Keratinocyte (primary cell): ENCODE results near the gene CD34. TPM values are rescaled to one million over a fixed set of nuclear protein-coding genes. Genes with fewer than 3 reads are reported as not detected.

Experiments
- DNase-seq: peaks from one replicate; pipeline ENCODE4 v3.0.0-alpha.2; 2011; ENCODE audit warnings: low read depth, missing footprints, low spot score
- FAIRE-seq: peaks from 2 replicates; lab custom pipeline; 2011; peaks lifted over from hg19 to GRCh38; lab: Jason Lieb, UNC
- H2AFZ ChIP-seq: 2 replicates; pipeline ENCODE4 v1.6.0; 2012; ENCODE audit warnings: low read length, control low read depth, inconsistent platforms; ENCODE audit not compliant: control insufficient read depth
- H3K27ac ChIP-seq: 2 replicates; pipeline ENCODE4 v1.5.1; 2011; ENCODE audit warnings: low read length; ENCODE audit not compliant: control insufficient read depth, insufficient read depth
- H3K27me3 ChIP-seq: 3 replicates; pipeline ENCODE4 v1.6.0; 2011; ENCODE audit warnings: low read length; ENCODE audit not compliant: control insufficient read depth, insufficient read depth; ENCODE audit errors: extremely low read depth
- H3K36me3 ChIP-seq, 2 experiments: 2 replicates in 1 of 2; 3 replicates in 1 of 2; pipeline ENCODE4 v1.5.1; 2011; ENCODE audit warnings: low read length in 2 of 2, mild to moderate bottlenecking in 1 of 2; ENCODE audit not compliant: control insufficient read depth in 2 of 2, insufficient read depth in 2 of 2; ENCODE audit errors: extremely low read depth in 1 of 2
- H3K4me1 ChIP-seq: 3 replicates; pipeline ENCODE4 v1.5.1; 2011; ENCODE audit warnings: low read length; ENCODE audit not compliant: control insufficient read depth, insufficient read depth; ENCODE audit errors: extremely low read depth
- H3K4me2 ChIP-seq: 3 replicates; pipeline ENCODE4 v1.6.0; 2011; ENCODE audit warnings: low read depth, low read length; ENCODE audit not compliant: control insufficient read depth, insufficient read depth; ENCODE audit errors: extremely low read depth
- H3K4me3 ChIP-seq, 3 experiments: fragments of 200-600 bp in 1 of 3; sonication (generic) in 1 of 3; 2 replicates in 2 of 3; 3 replicates in 1 of 3; pipeline ENCODE4 v1.5.1; 2011 to 2016; ENCODE audit warnings: low read length in 3 of 3, mild to moderate bottlenecking in 3 of 3, control low read depth in 2 of 3, inconsistent platforms in 1 of 3, low read depth in 1 of 3, mixed read lengths in 1 of 3, mixed run types in 1 of 3, moderate library complexity in 1 of 3; ENCODE audit not compliant: control insufficient read depth in 2 of 3, insufficient read depth in 2 of 3; ENCODE audit errors: extremely low read depth in 1 of 3
- H3K79me2 ChIP-seq: 2 replicates; pipeline ENCODE4 v1.6.0; 2012; ENCODE audit warnings: low read length; ENCODE audit not compliant: control insufficient read depth, insufficient read depth
- H3K9ac ChIP-seq: 3 replicates; pipeline ENCODE4 v1.6.0; 2011; ENCODE audit warnings: low read length; ENCODE audit not compliant: control insufficient read depth, insufficient read depth; ENCODE audit errors: extremely low read depth
- H3K9me1 ChIP-seq: 3 replicates; pipeline ENCODE4 v1.6.0; 2011; ENCODE audit warnings: low read length; ENCODE audit not compliant: control insufficient read depth, insufficient read depth; ENCODE audit errors: extremely low read depth
- H3K9me3 ChIP-seq: 2 replicates; pipeline ENCODE4 v1.5.1; 2012; ENCODE audit warnings: low read depth, low read length; ENCODE audit not compliant: control insufficient read depth
- H4K20me1 ChIP-seq: 3 replicates; pipeline ENCODE4 v1.6.0; 2011; ENCODE audit warnings: low read length; ENCODE audit not compliant: control insufficient read depth, insufficient read depth; ENCODE audit errors: extremely low read depth
- EZH2 ChIP-seq: IDR thresholded peaks from one replicate; pipeline ENCODE4 v1.6.1; 2012; ENCODE audit warnings: inconsistent platforms, mild to moderate bottlenecking, low read length, moderate library complexity
- dilution Hi-C: fragments of 300-500 bp; cut with MboI; formaldehyde crosslinking; loops from one replicate; pipeline ENCODE4 v1.7.0; 2020; ENCODE audit warnings: low sequenced_read_pairs; ENCODE audit not compliant: extremely low pct_ligation_motif_present
- polyA plus RNA-seq, 5 experiments: library from polyadenylated mRNA; depleted of rRNA in 3 of 5; stranded (reverse) in 3 of 5; stranded (forward) in 1 of 5; unstranded in 1 of 5; fragments of >200 nt; gene quantifications; 1 replicate in 1 of 5; 2 replicates in 3 of 5; 3 replicates in 1 of 5; pipeline versions ENCODE4 v1.2.1 to v1.2.3, GENCODE V29; 2011 to 2012; ENCODE audit warnings: missing spikeins in 2 of 5, low read depth in 1 of 5, low replicate concordance in 1 of 5
- TF ChIP-seq, protein P1 (sequence below), 3 experiments: IDR thresholded peaks in 1 of 3; conservative IDR thresholded peaks in 1 of 3; optimal IDR thresholded peaks in 1 of 3; 2 replicates in 2 of 3; 3 replicates in 1 of 3; pipeline versions ENCODE3 to v1.5.1; 2011; ENCODE audit warnings: low read length in 3 of 3, mild to moderate bottlenecking in 3 of 3, moderate library complexity in 2 of 3, control low read depth in 1 of 3, inconsistent platforms in 1 of 3; ENCODE audit not compliant: insufficient read depth in 2 of 3; ENCODE audit errors: extremely low read depth in 1 of 3

The CD34 gene
- polyA plus RNA-seq, 1 donor (not counting 4 experiments of a cell fraction or from before 2014, with no cell fraction given), result 0.03 TPM

GRCh38 chr1:207919523-207920170, 8.7 kb upstream of the CD34 start:
- no peak overlapping the region for H2AFZ ChIP-seq
- H4K20me1 ChIP-seq, result no peaks in the 10 kb centered on the region
- dilution Hi-C loops, result no loop called here
- H3K4me1 ChIP-seq, result no peaks in the 10 kb centered on the region
- no peak for DNase-seq
- no peak overlapping the region for H3K4me3 ChIP-seq
- H3K9me3 ChIP-seq, result no peaks in the 10 kb centered on the region
- TF ChIP-seq EZH2, result no peak
- TF ChIP-seq, protein P1, sequence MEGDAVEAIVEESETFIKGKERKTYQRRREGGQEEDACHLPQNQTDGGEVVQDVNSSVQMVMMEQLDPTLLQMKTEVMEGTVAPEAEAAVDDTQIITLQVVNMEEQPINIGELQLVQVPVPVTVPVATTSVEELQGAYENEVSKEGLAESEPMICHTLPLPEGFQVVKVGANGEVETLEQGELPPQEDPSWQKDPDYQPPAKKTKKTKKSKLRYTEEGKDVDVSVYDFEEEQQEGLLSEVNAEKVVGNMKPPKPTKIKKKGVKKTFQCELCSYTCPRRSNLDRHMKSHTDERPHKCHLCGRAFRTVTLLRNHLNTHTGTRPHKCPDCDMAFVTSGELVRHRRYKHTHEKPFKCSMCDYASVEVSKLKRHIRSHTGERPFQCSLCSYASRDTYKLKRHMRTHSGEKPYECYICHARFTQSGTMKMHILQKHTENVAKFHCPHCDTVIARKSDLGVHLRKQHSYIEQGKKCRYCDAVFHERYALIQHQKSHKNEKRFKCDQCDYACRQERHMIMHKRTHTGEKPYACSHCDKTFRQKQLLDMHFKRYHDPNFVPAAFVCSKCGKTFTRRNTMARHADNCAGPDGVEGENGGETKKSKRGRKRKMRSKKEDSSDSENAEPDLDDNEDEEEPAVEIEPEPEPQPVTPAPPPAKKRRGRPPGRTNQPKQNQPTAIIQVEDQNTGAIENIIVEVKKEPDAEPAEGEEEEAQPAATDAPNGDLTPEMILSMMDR (optimal IDR thresholded peaks at IDR 0.05 in 1 of 3, IDR thresholded peaks at IDR 0.05 in 1 of 3, conservative IDR thresholded peaks at IDR 0.05 in 1 of 3; ENCODE audit: extremely low read depth in 1 of 3, insufficient read depth in 2 of 3, low read length in 3 of 3), result no peak
- no peaks in the 10 kb centered on the region for H3K36me3 ChIP-seq
- no peak overlapping the region for H3K4me2 ChIP-seq
- no peaks in the 10 kb centered on the region for H3K9me1 ChIP-seq
- H3K79me2 ChIP-seq, result no peaks in the 10 kb centered on the region
- peaks cover 15% of the 10 kb centered on the region for H3K27me3 ChIP-seq
- H3K27ac ChIP-seq, result no peak overlapping the region
- FAIRE-seq, result no peak
- no peak overlapping the region for H3K9ac ChIP-seq

GRCh38 chr1:207918581-207918980, 7.7 kb upstream of the CD34 start:
- TF ChIP-seq, protein P1 (optimal IDR thresholded peaks at IDR 0.05 in 1 of 3, IDR thresholded peaks at IDR 0.05 in 1 of 3, conservative IDR thresholded peaks at IDR 0.05 in 1 of 3; ENCODE audit: extremely low read depth in 1 of 3, insufficient read depth in 2 of 3, low read length in 3 of 3), result no peak
- TF ChIP-seq EZH2, result no peak
- no peak for DNase-seq
- Histone ChIP-seq H3K9me1 (no peaks in the 10 kb centered on the region), H3K27ac (no peak overlapping the region), H4K20me1 (no peaks in the 10 kb centered on the region), H3K79me2 (no peaks in the 10 kb centered on the region), H3K4me2 (no peak overlapping the region), H3K4me1 (no peaks in the 10 kb centered on the region), H3K4me3 (no peak overlapping the region), H3K36me3 (no peaks in the 10 kb centered on the region), H3K9me3 (no peaks in the 10 kb centered on the region), H2AFZ (no peak overlapping the region), H3K9ac (no peak overlapping the region), H3K27me3 (peaks cover 15% of the 10 kb centered on the region)
- no peak for FAIRE-seq
- dilution Hi-C loops, result no loop called here
